Mononuclear cell (primary cell): ENCODE results near the gene ZNF398. TPM values are rescaled to one million over a fixed set of nuclear protein-coding genes. Genes with fewer than 3 reads are reported as not detected.

Experiments
- H3K27me3 ChIP-seq: 2 replicates; pipeline ENCODE4 v1.6.0; 2011; ENCODE audit warnings: low read length, control low read depth; ENCODE audit not compliant: insufficient read depth
- H3K4me1 ChIP-seq: 2 replicates; pipeline ENCODE4 v1.5.1; 2011; ENCODE audit warnings: mild to moderate bottlenecking, low read length, control low read depth; ENCODE audit not compliant: insufficient read depth
- H3K4me3 ChIP-seq: 2 replicates; pipeline ENCODE4 v1.5.1; 2011; ENCODE audit warnings: mild to moderate bottlenecking, low read length, moderate library complexity
- H3K9me3 ChIP-seq: 2 replicates; pipeline ENCODE4 v1.5.1; 2011; ENCODE audit warnings: low read depth, mild to moderate bottlenecking, control low read depth, low read length
- total RNA-seq: library from RNA; depleted of rRNA; stranded (reverse); fragments of >200 nt; gene quantifications from one replicate; pipeline ENCODE4 v1.2.3, GENCODE V29; 2012

The ZNF398 gene
- total RNA-seq, 1 donor = 18.7 TPM

DNA sequence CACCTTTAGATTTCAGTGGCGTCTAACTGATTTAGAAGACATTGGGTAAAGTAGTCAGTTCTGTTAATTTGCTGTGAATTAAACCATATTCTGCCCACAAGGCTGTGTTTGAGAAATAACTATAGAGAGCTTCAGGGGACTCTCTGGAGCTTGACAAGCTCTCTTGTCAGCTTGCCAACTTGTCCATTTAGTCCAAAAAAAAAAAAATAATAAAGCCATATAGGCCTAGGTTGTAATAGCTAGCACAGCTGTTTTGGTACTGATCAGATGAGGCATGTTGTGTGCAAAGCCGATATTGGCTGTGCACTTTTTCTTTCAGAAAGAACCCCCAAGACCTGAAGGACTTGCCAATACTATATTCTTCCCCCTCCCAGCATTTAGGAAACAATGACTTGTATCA, 27.9 kb downstream of the ZNF398 start:
- no peaks in the 10 kb centered on the region for H3K9me3 ChIP-seq
- H3K4me1 ChIP-seq = no peaks in the 10 kb centered on the region
- no peaks in the 10 kb centered on the region for H3K27me3 ChIP-seq
- no peak overlapping the region for H3K4me3 ChIP-seq

DNA sequence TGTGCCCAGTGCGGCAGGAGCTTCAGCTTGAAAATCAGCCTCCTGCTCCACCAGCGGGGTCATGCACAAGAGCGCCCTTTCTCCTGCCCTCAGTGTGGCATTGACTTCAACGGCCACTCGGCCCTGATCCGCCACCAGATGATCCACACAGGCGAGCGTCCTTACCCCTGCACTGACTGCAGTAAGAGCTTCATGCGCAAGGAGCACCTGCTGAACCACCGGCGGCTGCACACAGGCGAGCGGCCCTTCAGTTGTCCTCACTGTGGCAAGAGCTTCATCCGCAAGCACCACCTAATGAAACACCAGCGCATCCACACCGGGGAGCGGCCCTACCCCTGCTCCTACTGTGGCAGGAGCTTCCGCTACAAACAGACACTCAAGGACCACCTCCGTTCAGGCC, 32.0 kb downstream of the ZNF398 start:
- Histone ChIP-seq H3K4me1 (no peaks in the 10 kb centered on the region), H3K4me3 (no peak overlapping the region), H3K27me3 (no peaks in the 10 kb centered on the region), H3K9me3 (no peaks in the 10 kb centered on the region)

- Histone ChIP-seq H3K27me3 (no peaks in the 10 kb centered on the region), H3K4me3 (no peak overlapping the region), H3K4me1 (no peaks in the 10 kb centered on the region), H3K9me3 (no peaks in the 10 kb centered on the region)
These were observed 33.6 kb downstream of the ZNF398 start for GRCh38 chr7:149180722-149181449.

- Histone ChIP-seq H3K27me3 (no peaks in the 10 kb centered on the region), H3K4me3 (no peak overlapping the region), H3K9me3 (no peaks in the 10 kb centered on the region), H3K4me1 (no peaks in the 10 kb centered on the region)
These were observed 34.2 kb downstream of the ZNF398 start for GRCh38 chr7:149181450-149181790.

GRCh38 chr7:149184274-149184673, 37.0 kb downstream of the ZNF398 start:
- no peaks in the 10 kb centered on the region for H3K27me3 ChIP-seq
- H3K4me3 ChIP-seq = no peak overlapping the region
- H3K9me3 ChIP-seq = no peaks in the 10 kb centered on the region
- H3K4me1 ChIP-seq = no peaks in the 10 kb centered on the region

GRCh38 chr7:149188213-149188612, 41.0 kb downstream of the ZNF398 start:
- H3K4me3 ChIP-seq = no peak overlapping the region
- no peaks in the 10 kb centered on the region for H3K9me3 ChIP-seq
- no peaks in the 10 kb centered on the region for H3K4me1 ChIP-seq
- no peaks in the 10 kb centered on the region for H3K27me3 ChIP-seq

DNA sequence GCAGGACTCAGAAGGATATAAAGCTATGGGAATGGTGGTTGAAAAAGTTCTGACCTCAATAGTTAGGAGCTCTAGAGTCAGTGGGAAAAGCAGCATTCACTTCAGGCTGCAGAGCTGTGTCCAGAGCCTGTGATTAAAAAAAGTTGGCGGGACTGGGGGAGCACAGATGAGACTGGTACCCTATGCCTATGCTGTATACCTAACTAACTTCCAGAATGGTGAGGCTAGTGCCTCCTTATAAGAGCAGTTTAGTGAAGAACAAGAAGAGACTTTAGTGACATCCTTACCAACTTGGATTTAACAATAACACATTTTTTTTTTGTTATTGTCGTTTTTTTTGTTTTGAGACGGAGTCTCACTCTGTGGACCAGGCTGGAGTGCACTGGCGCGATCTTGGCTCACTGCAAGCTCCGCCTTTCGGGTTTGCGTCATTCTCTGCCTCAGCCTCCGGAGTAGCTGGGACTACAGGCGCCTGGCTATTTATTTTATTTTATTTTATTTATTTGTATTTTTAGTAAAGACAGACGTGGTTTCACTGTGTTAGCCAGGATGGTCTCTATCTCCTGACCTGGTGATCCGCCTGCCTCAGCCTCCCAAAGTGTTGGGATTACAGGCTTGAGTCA, 41.5 kb downstream of the ZNF398 start:
- no peaks in the 10 kb centered on the region for H3K9me3 ChIP-seq
- no peaks in the 10 kb centered on the region for H3K27me3 ChIP-seq
- H3K4me1 ChIP-seq = no peaks in the 10 kb centered on the region
- no peak overlapping the region for H3K4me3 ChIP-seq

- Histone ChIP-seq H3K9me3 (no peaks in the 10 kb centered on the region), H3K4me3 (no peak overlapping the region), H3K4me1 (peaks cover 16% of the 10 kb centered on the region), H3K27me3 (no peaks in the 10 kb centered on the region)
These were observed 44.6 kb downstream of the ZNF398 start for GRCh38 chr7:149191851-149192250.

- Histone ChIP-seq H3K27me3 (no peaks in the 10 kb centered on the region), H3K4me3 (peak overlapping the region; percentile 81), H3K4me1 (peaks cover 21% of the 10 kb centered on the region), H3K9me3 (no peaks in the 10 kb centered on the region)
These were observed 47.5 kb downstream of the ZNF398 start for GRCh38 chr7:149194799-149195179.

- Histone ChIP-seq H3K4me3 (peak within 1 kb of the TSS; percentile 81), H3K9me3 (no peaks in the 10 kb centered on the region), H3K27me3 (no peaks in the 10 kb centered on the region), H3K4me1 (peaks cover 21% of the 10 kb centered on the region)
These were observed 48.2 kb downstream of the ZNF398 start, which contains the start of gene ZNF282 for GRCh38 chr7:149195180-149196150. ZNF282 (plus strand) TSS chr7:149195546; CDS start chr7:149195590, 44 bp downstream.

DNA sequence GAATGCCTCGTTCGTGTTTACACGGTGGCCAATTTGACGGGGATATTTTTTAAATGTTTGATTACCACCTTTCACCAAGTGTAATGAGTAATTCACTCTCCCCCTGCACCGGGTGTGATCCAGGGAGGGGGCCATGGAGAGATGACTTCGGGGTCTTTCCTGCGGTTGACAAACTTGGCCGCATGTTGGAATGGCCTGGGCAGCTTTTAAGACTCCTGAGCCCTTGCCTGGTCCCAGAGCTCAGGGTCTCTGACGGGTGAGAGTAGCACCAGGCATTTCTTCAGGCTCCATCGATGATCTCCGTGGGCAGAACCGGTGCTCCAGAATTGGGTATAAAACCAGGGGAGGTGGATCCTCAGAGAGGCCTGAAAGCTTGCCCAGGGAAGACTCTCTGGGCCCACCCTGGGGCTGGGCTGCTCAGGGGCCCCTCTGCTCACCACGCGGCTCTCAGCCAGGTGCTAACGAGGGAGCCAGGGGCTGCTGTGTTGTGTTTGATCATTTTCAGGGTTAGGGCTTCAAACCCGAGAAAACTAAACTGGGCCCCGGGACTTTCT, 49.0 kb downstream of the ZNF398 start:
- H3K4me3 ChIP-seq = peak overlapping the region; percentile 81
- H3K27me3 ChIP-seq = no peaks in the 10 kb centered on the region
- peaks cover 21% of the 10 kb centered on the region for H3K4me1 ChIP-seq
- no peaks in the 10 kb centered on the region for H3K9me3 ChIP-seq

- H3K27me3 ChIP-seq = no peaks in the 10 kb centered on the region
These were observed 49.5 kb downstream of the ZNF398 start for GRCh38 chr7:149196705-149197171.

DNA sequence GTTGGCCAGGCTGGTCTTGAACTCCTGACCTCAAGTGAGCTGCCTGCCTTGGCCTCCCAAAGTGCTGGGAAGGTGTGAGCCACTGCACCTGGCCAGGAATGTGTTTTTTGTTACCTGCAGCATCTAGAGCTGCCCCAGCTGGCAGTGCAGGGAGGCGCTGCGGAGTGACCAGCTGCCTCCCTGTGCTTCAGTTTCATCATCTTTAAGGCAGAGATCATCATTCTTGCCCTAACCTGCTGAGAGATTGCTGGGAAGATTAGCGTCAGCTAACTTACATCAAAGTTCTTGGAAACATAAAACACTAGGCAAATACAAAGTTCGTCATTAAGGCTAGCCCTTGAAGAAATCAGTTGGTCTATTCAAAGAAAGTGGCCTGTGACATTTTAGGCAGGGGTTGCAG, 50.4 kb downstream of the ZNF398 start:
- H3K4me1 ChIP-seq = peaks cover 21% of the 10 kb centered on the region
- H3K4me3 ChIP-seq = no peak overlapping the region
- no peaks in the 10 kb centered on the region for H3K9me3 ChIP-seq
- H3K27me3 ChIP-seq = no peaks in the 10 kb centered on the region

More at GRCh38 chr7:149196705-149197171, 49.5 kb downstream of the ZNF398 start:
- Histone ChIP-seq H3K9me3 (no peaks in the 10 kb centered on the region), H3K4me1 (peaks cover 21% of the 10 kb centered on the region), H3K4me3 (peak overlapping the region; percentile 81)

GRCh38 chr7:149198161-149198816, 51.0 kb downstream of the ZNF398 start:
- Histone ChIP-seq H3K27me3 (no peaks in the 10 kb centered on the region), H3K4me3 (no peak overlapping the region), H3K4me1 (peaks cover 21% of the 10 kb centered on the region), H3K9me3 (no peaks in the 10 kb centered on the region)
